ENCODE results near the gene TNRC6C. TPM values are rescaled to one million over a fixed set of nuclear protein-coding genes. Genes with fewer than 3 reads are reported as not detected.
A peak's percentile ranks its signal among the peaks of the same experiment; 100 is the strongest.

TNRC6C gene
- total and polyA plus RNA-seq, 2 of the 13 experiments (the other 11 are each of a cell fraction or from before 2014, with no cell fraction given): 0.66 to 4.9 TPM

GRCh38 chr17:78127239-78127887 is 168.9 kb downstream of the TNRC6C start (continued):
- TF ChIP-seq ZNF205 (CRISPR knock-in tag; IDR thresholded peaks at IDR 0.05) (0 out of 2 replicates have a peak, but pooled peaks have one; percentile 29), EP300 (IDR thresholded peaks at IDR 0.05; ENCODE audit: low read depth in 2 of 2, low read length in 2 of 2) (peak; percentile 24 to 82; a peak in 3 of 4 replicates), EP300 (CRISPR knock-in tag; IDR thresholded peaks at IDR 0.05; ENCODE audit: borderline replicate concordance) (peak; percentile 75; the same call in 1 of the 2 replicates), TARDBP (CRISPR knock-in tag; IDR thresholded peaks at IDR 0.05) (peak; percentile 88; the same call in 1 of the 2 replicates), ZNF598 (CRISPR knock-in tag; IDR thresholded peaks at IDR 0.05; ENCODE audit: borderline replicate concordance) (no peak), HINFP (CRISPR knock-in tag; IDR thresholded peaks at IDR 0.05; ENCODE audit: low read depth) (peak; percentile 67), MEF2D (CRISPR knock-in tag; IDR thresholded peaks at IDR 0.05) (0 out of 2 replicates have a peak, but pooled peaks have one; percentile 31), MLX (CRISPR knock-in tag; IDR thresholded peaks at IDR 0.05) (0 out of 2 replicates have a peak, but pooled peaks have one; percentile 52), ZMAT5 (CRISPR knock-in tag; IDR thresholded peaks at IDR 0.05; ENCODE audit: borderline replicate concordance, low read depth) (no peak), ZNF136 (CRISPR knock-in tag; IDR thresholded peaks at IDR 0.05; ENCODE audit: low read depth) (0 out of 2 replicates have a peak, but pooled peaks have one; percentile 46), ZNF333 (CRISPR knock-in tag; IDR thresholded peaks at IDR 0.05; ENCODE audit: borderline replicate concordance) (0 out of 2 replicates have a peak, but pooled peaks have one; percentile 20), TRIM22 (IDR thresholded peaks at IDR 0.05) (no peak), NPAS2 (CRISPR knock-in tag; IDR thresholded peaks at IDR 0.05; ENCODE audit: borderline replicate concordance) (no peak), IKZF5 (CRISPR knock-in tag; IDR thresholded peaks at IDR 0.05) (peak; percentile 62), ZNF891 (CRISPR knock-in tag; IDR thresholded peaks at IDR 0.05) (peak; percentile 68; the same call in 1 of the 2 replicates), SRSF1 (optimal IDR thresholded peaks at IDR 0.05; ENCODE audit: low read depth, low read length) (peak; percentile 40), ZBTB25 (CRISPR knock-in tag; IDR thresholded peaks at IDR 0.05) (0 out of 2 replicates have a peak, but pooled peaks have one; percentile 71), ZNF710 (CRISPR knock-in tag; IDR thresholded peaks at IDR 0.05; ENCODE audit: borderline replicate concordance) (peak; percentile 23; the same call in 1 of the 2 replicates), NCOA1 (CRISPR knock-in tag; IDR thresholded peaks at IDR 0.05) (no peak), BRD4 (CRISPR knock-in tag; IDR thresholded peaks at IDR 0.05) (peak; percentile 76)
